Measurements from ENCODE around the gene GJB6.

Gene GJB6

DNA sequence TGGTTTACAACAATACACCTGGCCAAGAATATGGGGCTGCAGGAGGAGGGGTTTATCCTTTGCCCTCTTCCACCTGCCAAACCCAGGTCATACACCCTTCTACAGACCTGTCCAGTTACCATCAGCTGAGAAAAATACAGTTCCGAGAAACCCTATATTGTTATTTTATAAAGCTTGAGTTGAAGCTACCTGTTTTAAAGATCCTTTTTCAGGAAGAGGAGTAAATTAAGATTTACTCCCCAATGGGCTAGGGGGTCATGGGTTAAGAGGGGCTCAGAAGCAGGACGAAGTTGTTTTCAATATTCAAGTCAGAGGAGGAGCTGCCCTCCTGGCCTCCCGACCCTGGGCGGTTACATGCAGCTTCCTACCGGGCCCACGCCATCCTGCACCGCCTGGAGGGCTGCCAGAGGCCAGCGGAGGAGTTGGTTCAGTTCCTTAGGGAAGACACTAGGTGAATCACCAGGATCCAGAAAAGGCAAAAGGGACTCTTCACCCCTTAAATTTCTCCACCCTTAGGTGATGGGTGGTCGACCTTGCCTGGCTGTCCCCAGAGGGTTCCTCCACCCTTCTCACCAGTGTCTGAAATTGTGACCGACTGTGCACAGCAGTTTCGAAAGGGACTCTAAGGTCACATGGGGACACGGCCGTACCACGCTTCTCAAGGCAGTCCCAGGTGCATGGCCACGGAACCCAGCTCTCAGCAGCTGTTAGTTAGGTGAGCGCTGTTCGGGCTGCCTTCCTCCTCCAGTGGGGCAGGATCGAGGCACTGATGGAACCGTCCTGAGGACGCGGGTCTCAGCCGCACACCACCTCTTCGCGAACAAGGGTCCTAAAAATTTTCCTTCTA is 40.6 kb downstream of the GJB6 start:
- DNase-seq (ENCODE audit: insufficient read length, low spot score) (peak; percentile 37), FAIRE-seq (peak; percentile 86)
- TF ChIP-seq POLR2AphosphoS5 (IDR thresholded peaks at IDR 0.05; ENCODE audit: low read depth, low read length) (no peak), POLR2A (IDR thresholded peaks at IDR 0.05; ENCODE audit: low read depth, low read length) (no peak), SPI1 (IDR thresholded peaks at IDR 0.05; ENCODE audit: low read depth, low read length) (no peak), PAX5 (IDR thresholded peaks at IDR 0.05; ENCODE audit: insufficient read depth, low read length, severe bottlenecking) (no peak), TAF1 (IDR thresholded peaks at IDR 0.05; ENCODE audit: low read depth, low read length) (no peak), POU2F2 (IDR thresholded peaks at IDR 0.05; ENCODE audit: low read depth, low read length) (no peak)

DNA sequence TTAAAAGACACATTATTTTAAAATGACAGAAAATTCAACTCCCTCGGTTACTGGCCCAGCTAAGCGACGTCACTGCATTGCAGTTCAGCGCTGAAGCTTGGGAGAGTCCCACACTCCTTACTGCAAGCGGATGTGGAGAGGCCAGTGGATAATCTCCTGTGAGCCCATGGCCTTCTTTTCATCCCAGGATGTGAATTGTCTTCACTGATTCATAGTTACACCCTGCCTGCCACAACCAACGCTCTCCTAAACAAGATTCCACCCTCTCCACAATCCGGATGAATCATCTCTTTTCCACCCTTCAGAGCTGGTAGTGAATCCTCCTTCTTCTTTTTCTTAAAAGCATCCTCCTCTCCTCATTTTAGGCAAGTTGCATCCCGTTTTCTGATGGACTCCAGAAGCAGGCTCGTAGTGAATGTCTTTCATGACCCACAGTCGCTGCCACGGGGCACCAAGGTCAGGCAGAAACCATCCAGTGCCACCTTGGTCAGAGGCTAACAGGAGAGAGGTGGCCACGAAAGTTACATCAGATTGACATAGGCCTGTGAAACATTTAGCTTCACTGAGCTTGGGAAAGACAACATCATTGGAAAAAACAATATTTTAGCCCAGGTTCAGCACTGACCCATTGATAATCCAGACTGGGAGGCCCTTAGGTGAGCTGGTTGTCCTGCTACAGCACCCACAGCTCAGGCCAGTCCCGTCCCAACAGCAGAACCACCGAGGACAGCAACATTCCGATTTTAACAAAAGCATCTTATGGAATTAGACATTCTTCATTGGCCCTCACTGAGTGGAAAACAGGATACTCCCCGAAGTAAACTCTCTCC is 41.4 kb downstream of the GJB6 start:
- no peak for TF ChIP-seq SPI1 (IDR thresholded peaks at IDR 0.05; ENCODE audit: low read depth, low read length)
- no peak for TF ChIP-seq POLR2AphosphoS5 (IDR thresholded peaks at IDR 0.05; ENCODE audit: low read depth, low read length)
- TF ChIP-seq TAF1 (IDR thresholded peaks at IDR 0.05; ENCODE audit: low read depth, low read length): no peak
- TF ChIP-seq POU2F2 (IDR thresholded peaks at IDR 0.05; ENCODE audit: low read depth, low read length): no peak
- no peak for TF ChIP-seq POLR2A (IDR thresholded peaks at IDR 0.05; ENCODE audit: low read depth, low read length)
- TF ChIP-seq PAX5 (IDR thresholded peaks at IDR 0.05; ENCODE audit: insufficient read depth, low read length, severe bottlenecking): no peak
- FAIRE-seq (no peak), DNase-seq (ENCODE audit: insufficient read length, low spot score) (no peak)

DNA sequence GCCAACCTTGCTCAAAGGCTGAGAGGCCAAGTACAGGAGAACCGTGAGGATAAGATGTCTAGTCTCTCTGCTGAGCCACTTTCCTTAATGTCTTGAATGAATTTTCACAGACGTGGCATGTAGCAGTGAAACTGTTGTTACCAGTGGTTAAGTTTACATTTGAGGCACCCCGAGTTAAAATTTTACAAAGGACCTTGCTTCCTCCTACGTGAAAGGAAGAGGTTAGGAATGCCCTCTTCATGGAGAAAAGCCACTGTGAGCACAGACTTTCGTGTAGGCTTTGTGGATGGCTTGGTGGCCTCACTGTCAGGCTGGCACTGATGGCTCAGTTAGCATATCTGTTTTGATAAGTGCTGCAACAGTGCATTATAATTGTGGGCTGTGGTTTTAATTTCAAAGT is 42.0 kb downstream of the GJB6 start:
- DNase-seq (ENCODE audit: insufficient read length, low spot score) (no peak), FAIRE-seq (no peak)
- no peak for TF ChIP-seq POLR2A (IDR thresholded peaks at IDR 0.05; ENCODE audit: low read depth, low read length)
- TF ChIP-seq POU2F2 (IDR thresholded peaks at IDR 0.05; ENCODE audit: low read depth, low read length): no peak
- TF ChIP-seq TAF1 (IDR thresholded peaks at IDR 0.05; ENCODE audit: low read depth, low read length): no peak
- TF ChIP-seq POLR2AphosphoS5 (IDR thresholded peaks at IDR 0.05; ENCODE audit: low read depth, low read length): no peak
- no peak for TF ChIP-seq SPI1 (IDR thresholded peaks at IDR 0.05; ENCODE audit: low read depth, low read length)
- TF ChIP-seq PAX5 (IDR thresholded peaks at IDR 0.05; ENCODE audit: insufficient read depth, low read length, severe bottlenecking): no peak

DNA sequence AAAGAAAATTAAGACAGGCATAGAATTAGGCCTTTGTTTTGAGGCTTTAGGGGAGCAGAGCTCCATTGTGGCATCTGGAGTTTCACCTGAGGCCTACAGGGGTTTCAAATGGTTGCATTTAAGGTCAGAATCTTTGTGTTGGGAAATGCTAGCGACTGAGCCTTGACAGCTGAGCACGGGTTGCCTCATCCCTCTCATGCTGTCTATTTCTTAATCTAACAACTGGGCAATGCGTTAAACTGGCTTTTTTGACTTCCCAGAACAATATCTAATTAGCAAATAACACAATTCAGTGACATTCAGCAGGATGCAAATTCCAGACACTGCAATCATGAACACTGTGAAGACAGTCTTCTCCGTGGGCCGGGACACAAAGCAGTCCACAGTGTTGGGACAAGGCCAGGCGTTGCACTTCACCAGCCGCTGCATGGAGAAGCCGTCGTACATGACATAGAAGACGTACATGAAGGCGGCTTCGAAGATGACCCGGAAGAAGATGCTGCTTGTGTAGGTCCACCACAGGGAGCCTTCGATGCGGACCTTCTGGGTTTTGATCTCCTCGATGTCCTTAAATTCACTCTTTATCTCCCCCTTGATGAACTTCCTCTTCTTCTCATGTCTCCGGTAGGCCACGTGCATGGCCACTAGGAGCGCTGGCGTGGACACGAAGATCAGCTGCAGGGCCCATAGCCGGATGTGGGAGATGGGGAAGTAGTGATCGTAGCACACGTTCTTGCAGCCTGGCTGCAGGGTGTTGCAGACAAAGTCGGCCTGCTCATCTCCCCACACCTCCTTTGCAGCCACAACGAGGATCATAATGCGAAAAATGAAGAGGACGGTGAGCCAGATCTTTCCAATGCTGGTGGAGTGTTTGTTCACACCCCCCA is 43.2 kb downstream of the GJB6 start:
- no peak for DNase-seq (ENCODE audit: insufficient read length, low spot score)
- no peak for FAIRE-seq
- no peak for TF ChIP-seq TAF1 (IDR thresholded peaks at IDR 0.05; ENCODE audit: low read depth, low read length)
- TF ChIP-seq POLR2A (IDR thresholded peaks at IDR 0.05; ENCODE audit: low read depth, low read length): no peak
- TF ChIP-seq PAX5 (IDR thresholded peaks at IDR 0.05; ENCODE audit: insufficient read depth, low read length, severe bottlenecking): no peak
- no peak for TF ChIP-seq POU2F2 (IDR thresholded peaks at IDR 0.05; ENCODE audit: low read depth, low read length)
- TF ChIP-seq POLR2AphosphoS5 (IDR thresholded peaks at IDR 0.05; ENCODE audit: low read depth, low read length): no peak
- no peak for TF ChIP-seq SPI1 (IDR thresholded peaks at IDR 0.05; ENCODE audit: low read depth, low read length)

DNA sequence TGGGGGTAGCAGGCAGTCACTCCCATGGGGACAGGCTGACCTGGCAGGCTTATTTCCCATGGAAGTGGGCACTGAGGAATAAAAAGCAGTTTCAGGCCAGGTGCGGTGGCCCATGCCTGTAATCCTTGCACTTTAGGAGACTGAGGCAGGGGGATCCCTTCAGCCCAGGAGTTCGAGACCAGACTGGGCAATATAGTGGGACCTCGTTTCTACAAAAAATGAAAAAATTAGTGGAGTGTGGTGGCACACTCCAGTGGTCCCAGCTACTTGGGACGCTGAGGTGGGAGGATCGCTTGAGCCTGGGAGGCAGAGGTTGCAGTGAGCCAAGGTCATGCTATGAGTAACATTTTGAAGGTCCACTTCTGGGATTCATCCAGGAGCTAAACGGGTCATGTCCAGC is 45.3 kb downstream of the GJB6 start:
- no peak for DNase-seq (ENCODE audit: insufficient read length, low spot score)
- TF ChIP-seq POLR2A (IDR thresholded peaks at IDR 0.05; ENCODE audit: low read depth, low read length) (no peak), POU2F2 (IDR thresholded peaks at IDR 0.05; ENCODE audit: low read depth, low read length) (no peak), PAX5 (IDR thresholded peaks at IDR 0.05; ENCODE audit: insufficient read depth, low read length, severe bottlenecking) (no peak), POLR2AphosphoS5 (IDR thresholded peaks at IDR 0.05; ENCODE audit: low read depth, low read length) (no peak), TAF1 (IDR thresholded peaks at IDR 0.05; ENCODE audit: low read depth, low read length) (no peak), SPI1 (IDR thresholded peaks at IDR 0.05; ENCODE audit: low read depth, low read length) (no peak)
- FAIRE-seq: no peak

DNA sequence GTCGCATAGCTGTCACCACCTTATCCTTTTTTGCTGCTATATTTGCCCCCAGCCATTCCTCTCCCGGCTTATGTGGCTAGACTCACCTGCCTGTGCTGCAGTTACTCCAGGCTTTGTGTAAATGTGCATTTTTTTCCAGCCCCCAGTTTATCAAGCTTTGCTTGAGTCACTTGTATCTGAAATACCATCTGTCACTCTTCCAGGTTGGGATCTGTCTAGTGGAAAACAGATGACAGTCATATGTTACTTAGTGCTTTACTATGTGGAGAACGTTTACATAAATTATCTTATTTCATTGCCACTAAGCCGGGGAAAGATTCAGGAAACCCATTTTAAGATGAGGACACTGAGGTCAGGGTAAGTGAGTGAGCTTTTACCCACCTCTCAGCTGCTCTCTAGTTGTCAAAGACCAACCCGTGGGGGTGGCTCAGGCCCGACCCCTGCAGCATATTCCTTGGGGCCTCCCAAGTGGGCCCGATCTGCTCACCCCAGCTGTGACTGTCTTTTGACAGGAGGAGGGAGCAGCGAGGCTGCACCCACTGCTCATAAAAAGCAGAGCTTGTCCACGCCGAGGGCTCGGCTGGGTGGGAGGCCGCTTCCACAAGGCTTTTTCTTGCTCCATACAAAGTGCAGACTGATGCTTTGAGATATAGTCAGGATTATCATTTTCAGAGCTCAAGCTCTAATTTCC is 46.6 kb downstream of the GJB6 start:
- no peak for DNase-seq (ENCODE audit: insufficient read length, low spot score)
- no peak for FAIRE-seq
- TF ChIP-seq TAF1 (IDR thresholded peaks at IDR 0.05; ENCODE audit: low read depth, low read length) (no peak), POLR2A (IDR thresholded peaks at IDR 0.05; ENCODE audit: low read depth, low read length) (no peak), SPI1 (IDR thresholded peaks at IDR 0.05; ENCODE audit: low read depth, low read length) (no peak), POU2F2 (IDR thresholded peaks at IDR 0.05; ENCODE audit: low read depth, low read length) (no peak), PAX5 (IDR thresholded peaks at IDR 0.05; ENCODE audit: insufficient read depth, low read length, severe bottlenecking) (no peak), POLR2AphosphoS5 (IDR thresholded peaks at IDR 0.05; ENCODE audit: low read depth, low read length) (no peak)

DNA sequence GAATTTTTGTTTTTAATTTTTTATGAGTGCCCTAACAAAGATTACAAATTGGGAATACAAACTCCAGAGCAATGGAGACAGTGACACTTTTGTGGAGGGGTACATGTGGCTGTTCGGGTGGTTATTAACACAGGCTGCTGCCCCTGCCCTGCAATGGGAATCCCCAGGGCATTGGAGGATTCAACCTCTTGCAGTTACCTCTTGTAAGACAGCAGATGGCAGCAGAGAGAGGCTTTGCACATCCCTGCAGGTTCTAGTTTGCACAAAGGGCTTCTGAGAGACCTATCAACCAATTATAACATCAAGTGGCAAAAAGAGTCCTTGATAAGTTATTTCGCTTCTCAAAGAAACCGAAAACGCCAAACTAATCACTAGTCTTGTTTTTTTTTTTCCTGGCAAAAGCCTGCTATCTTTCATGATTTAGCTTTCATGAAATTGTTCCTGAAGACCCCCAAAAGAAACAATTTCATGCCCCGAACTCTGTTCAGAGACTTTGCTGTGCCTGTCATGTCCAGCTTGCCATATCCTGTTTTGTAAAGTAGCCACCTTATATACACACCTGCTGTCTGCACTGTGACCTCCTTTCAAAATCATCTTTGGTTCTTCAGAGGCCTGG is 49.8 kb downstream of the GJB6 start:
- FAIRE-seq (peak; percentile 88), DNase-seq (ENCODE audit: insufficient read length, low spot score) (peak; percentile 60)
- TF ChIP-seq POLR2A (IDR thresholded peaks at IDR 0.05; ENCODE audit: low read depth, low read length): no peak

DNA sequence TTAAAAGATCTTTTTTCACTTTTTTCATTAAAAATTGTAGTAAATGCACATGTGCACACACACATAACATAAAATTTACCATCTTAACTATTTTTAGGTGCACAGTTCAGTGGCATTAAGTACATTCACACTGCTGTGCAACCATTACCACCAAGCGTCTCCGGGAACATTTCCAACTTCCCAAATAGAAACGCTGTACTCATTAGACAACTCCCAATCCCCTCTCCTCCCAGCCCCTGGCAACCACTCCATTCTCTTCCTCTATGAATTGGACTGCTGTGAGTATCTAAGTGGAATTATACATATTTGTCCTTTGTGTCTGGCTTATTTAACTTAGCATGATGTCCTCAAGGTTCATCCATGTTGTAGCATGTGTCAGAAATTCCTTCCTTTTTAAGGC is 50.9 kb downstream of the GJB6 start:
- DNase-seq (ENCODE audit: insufficient read length, low spot score) (no peak), FAIRE-seq (no peak)
- no peak for TF ChIP-seq POU2F2 (IDR thresholded peaks at IDR 0.05; ENCODE audit: low read depth, low read length)
- no peak for TF ChIP-seq PAX5 (IDR thresholded peaks at IDR 0.05; ENCODE audit: insufficient read depth, low read length, severe bottlenecking)
- TF ChIP-seq SPI1 (IDR thresholded peaks at IDR 0.05; ENCODE audit: low read depth, low read length): no peak
- TF ChIP-seq TAF1 (IDR thresholded peaks at IDR 0.05; ENCODE audit: low read depth, low read length): no peak
- TF ChIP-seq POLR2AphosphoS5 (IDR thresholded peaks at IDR 0.05; ENCODE audit: low read depth, low read length): no peak
- no peak for TF ChIP-seq POLR2A (IDR thresholded peaks at IDR 0.05; ENCODE audit: low read depth, low read length)
